ENCODE results near the gene IL1R2. TPM values are rescaled to one million over a fixed set of nuclear protein-coding genes. Genes with fewer than 3 reads are reported as not detected.
"Not testable (repeated sequence)": the region's sequence is repeated elsewhere in the genome, so short reads cannot be mapped to it uniquely, and the experiment has no call there.

Gene IL1R2
- total RNA-seq, 2 experiments from 2014 or later: 1.1 TPM; not detected in 1

GRCh38 chr2:102064679-102065674 is 73.2 kb downstream of the IL1R2 start:
- no peak for DNase-seq
- intact Hi-C loops (cut with micrococcal nuclease): no loop called here
- no peak overlapping the region for H3K4me3 Mint-ChIP-seq

GRCh38 chr2:102065675-102066252 is 74.0 kb downstream of the IL1R2 start:
- TF ChIP-seq CTCF (IDR thresholded peaks at IDR 0.05): no peak
- Mint-ChIP-seq H3K4me3 (no peak overlapping the region), H3K9me3 (peaks cover 3% of the 10 kb centered on the region), H3K27ac (no peak overlapping the region), H3K4me1 (ENCODE audit: low read depth) (peaks cover 31% of the 10 kb centered on the region), H3K36me3 (ENCODE audit: low read depth) (no peaks in the 10 kb centered on the region), H3K27me3 (peaks cover 1% of the 10 kb centered on the region)
- CTCF ChIA-PET: interaction anchor here (1.2 kb wide), 1 partner anchor 175 kb away, joined by 3 read pairs; no protein-coding TSS in a partner anchor
- DNase-seq (no peak), ATAC-seq (no peak)
- POLR2A ChIA-PET: interaction anchor here (1.2 to 4.8 kb wide), 2 partner anchors 11 to 17 kb away, joined by 3 to 25 read pairs; no protein-coding TSS in a partner anchor
- intact Hi-C loops (cut with micrococcal nuclease): no loop called here

More at GRCh38 chr2:102064679-102065674, 73.2 kb downstream of the IL1R2 start:
- peaks cover 3% of the 10 kb centered on the region for H3K9me3 Mint-ChIP-seq
- no peak overlapping the region for H3K27ac Mint-ChIP-seq
- TF ChIP-seq CTCF (IDR thresholded peaks at IDR 0.05): no peak
- CTCF ChIA-PET: interaction anchor here (1.2 to 1.5 kb wide), 3 partner anchors 25 to 379 kb away, joined by 3 read pairs; no protein-coding TSS in a partner anchor
- ATAC-seq: no peak
- H3K4me1 Mint-ChIP-seq (ENCODE audit: low read depth): peaks cover 31% of the 10 kb centered on the region
- POLR2A ChIA-PET: interaction anchor here (4.8 kb wide), 1 partner anchor 17 kb away, joined by 25 read pairs; no protein-coding TSS in a partner anchor
- peaks cover 1% of the 10 kb centered on the region for H3K27me3 Mint-ChIP-seq
- no peaks in the 10 kb centered on the region for H3K36me3 Mint-ChIP-seq (ENCODE audit: low read depth)

GRCh38 chr2:102066554-102066953 is 74.8 kb downstream of the IL1R2 start:
- Mint-ChIP-seq H3K4me1 (ENCODE audit: low read depth) (peaks cover 31% of the 10 kb centered on the region), H3K27me3 (peaks cover 1% of the 10 kb centered on the region), H3K27ac (no peak overlapping the region), H3K9me3 (peaks cover 3% of the 10 kb centered on the region), H3K4me3 (no peak overlapping the region), H3K36me3 (ENCODE audit: low read depth) (no peaks in the 10 kb centered on the region)
- no peak for TF ChIP-seq CTCF (IDR thresholded peaks at IDR 0.05)
- ChIA-PET CTCF (no interaction called here), POLR2A (interaction anchor here (1.2 kb wide), 1 partner anchor 11 kb away, joined by 3 read pairs; no protein-coding TSS in a partner anchor)
- intact Hi-C loops (cut with micrococcal nuclease): no loop called here
- DNase-seq (no peak), ATAC-seq (no peak)

- intact Hi-C loops (cut with micrococcal nuclease); H3K9me3 Mint-ChIP-seq; DNase-seq; H3K4me3 Mint-ChIP-seq; ATAC-seq; H3K27me3 Mint-ChIP-seq; H3K36me3 Mint-ChIP-seq (ENCODE audit: low read depth); H3K27ac Mint-ChIP-seq: not testable (repeated sequence)
- peaks cover 17% of the 10 kb centered on the region for H3K4me1 Mint-ChIP-seq (ENCODE audit: low read depth)
- ChIA-PET CTCF (interaction anchor here (0.6 to 0.8 kb wide), 2 partner anchors 11 to 347 kb away, joined by 3 read pairs; no protein-coding TSS in a partner anchor), POLR2A (interaction anchor here (1.3 to 1.6 kb wide), 2 partner anchors 15 to 61 kb away, joined by 3 read pairs; no protein-coding TSS in a partner anchor)
Observed at GRCh38 chr2:102068126-102068525, 76.4 kb downstream of the IL1R2 start.

GRCh38 chr2:102069311-102069974 is 77.7 kb downstream of the IL1R2 start:
- Mint-ChIP-seq H3K36me3 (ENCODE audit: low read depth) (no peaks in the 10 kb centered on the region), H3K27ac (no peak overlapping the region)
- POLR2A ChIA-PET: no interaction called here

More at GRCh38 chr2:102069311-102069974, 77.7 kb downstream of the IL1R2 start:
- DNase-seq (no peak), ATAC-seq (no peak)
- H3K27me3 Mint-ChIP-seq: peaks cover 1% of the 10 kb centered on the region
- no peak overlapping the region for H3K4me3 Mint-ChIP-seq
- H3K9me3 Mint-ChIP-seq: peaks cover 3% of the 10 kb centered on the region
- CTCF ChIA-PET: interaction anchor here (0.6 kb wide), 1 partner anchor 170 kb away, joined by 3 read pairs; no protein-coding TSS in a partner anchor
- intact Hi-C loops (cut with micrococcal nuclease): no loop called here
- no peak for TF ChIP-seq CTCF (IDR thresholded peaks at IDR 0.05)
- H3K4me1 Mint-ChIP-seq (ENCODE audit: low read depth): peaks cover 13% of the 10 kb centered on the region
